Tibial nerve (tissue), 3 donors: Measurements from ENCODE around the gene PRDM4.
"Not testable (repeated sequence)": the region's sequence is repeated elsewhere in the genome, so short reads cannot be mapped to it uniquely, and the experiment has no call there.

Experiments used
- CTCF ChIP-seq, 5 experiments: fragments of 200-600 bp in 3 of 5; fragments of 450-650 bp in 2 of 5; sonication (generic) in 3 of 5; IDR thresholded peaks; one replicate each; pipeline ENCODE4 v1.5.1; 2016 to 2019; ENCODE audit warnings: antibody characterized with exemption in 5 of 5, mild to moderate bottlenecking in 3 of 5, moderate library complexity in 2 of 5
- POLR2A ChIP-seq, 2 donors: fragments of 450-650 bp; IDR thresholded peaks; one replicate each; pipeline ENCODE4 v1.6.1; 2017; ENCODE audit warnings: antibody characterized with exemption in 2 of 2, mild to moderate bottlenecking in 2 of 2, moderate library complexity in 2 of 2

- TF ChIP-seq POLR2A, CTCF (IDR thresholded peaks at IDR 0.05): not testable (repeated sequence)
These were observed 33.6 kb downstream of the PRDM4 start for GRCh38 chr12:107727327-107727726.
